ENCODE results near the gene KRTAP9-6. TPM values are rescaled to one million over a fixed set of nuclear protein-coding genes. Genes with fewer than 3 reads are reported as not detected.
A peak's percentile ranks its signal among the peaks of the same experiment; 100 is the strongest.

Gene KRTAP9-6
- total RNA-seq, 1 donor from 2014 or later = not detected

GRCh38 chr17:41315204-41315794 lies 50.1 kb downstream of the KRTAP9-6 start, which contains the start of gene KRTAP17-1:
TSS of gene KRTAP17-1 (minus strand) at chr17:41315710. CDS start at chr17:41315650, 60 bp downstream.
- no peaks in the 10 kb centered on the region for H3K36me3 ChIP-seq (ENCODE audit: insufficient read depth, low read length)
- H3K4me3 ChIP-seq (ENCODE audit: insufficient read depth, low read depth, low read length) = no peak within 1 kb of the TSS
- no peak for DNase-seq (ENCODE audit: low read depth)
- H3K9me3 ChIP-seq (ENCODE audit: insufficient read depth, low read depth, low read length) = no peaks in the 10 kb centered on the region
- no peaks in the 10 kb centered on the region for H3K79me2 ChIP-seq (ENCODE audit: insufficient read depth, low read length)
- no peak within 1 kb of the TSS for H3K4me3 Mint-ChIP-seq (ENCODE audit: unreplicated experiment)
- H4K20me1 ChIP-seq (ENCODE audit: insufficient read depth, low read length) = no peaks in the 10 kb centered on the region
- H3K4me2 ChIP-seq (ENCODE audit: low read length) = no peak within 1 kb of the TSS
- no peaks in the 10 kb centered on the region for H3K4me1 Mint-ChIP-seq (ENCODE audit: low read depth, unreplicated experiment)
- peaks cover 3% of the 10 kb centered on the region for H3K36me3 Mint-ChIP-seq (ENCODE audit: low read depth, unreplicated experiment)
- peaks cover 27% of the 10 kb centered on the region for H3K27me3 Mint-ChIP-seq (ENCODE audit: low read depth, unreplicated experiment)
- no peaks in the 10 kb centered on the region for H3K4me1 ChIP-seq (ENCODE audit: insufficient read depth, low read length)
- H3K27ac ChIP-seq (ENCODE audit: low read depth, low read length) = no peak within 1 kb of the TSS
- no peak for FAIRE-seq
- H2AFZ ChIP-seq (ENCODE audit: low read depth, low read length) = no peak within 1 kb of the TSS
- H3K9ac ChIP-seq (ENCODE audit: low read length) = no peak within 1 kb of the TSS
- peak within 1 kb of the TSS; percentile 41 for H3K27ac Mint-ChIP-seq (ENCODE audit: unreplicated experiment)
- peaks cover 6% of the 10 kb centered on the region for H3K9me3 Mint-ChIP-seq (ENCODE audit: unreplicated experiment)
- TF ChIP-seq EZH2 (IDR thresholded peaks at IDR 0.05; ENCODE audit: insufficient read depth, low read length) (no peak), CTCF (IDR thresholded peaks at IDR 0.05; ENCODE audit: insufficient read depth, low read depth, low read length) (no peak)
- H3K27me3 ChIP-seq (ENCODE audit: insufficient read depth, low read length) = no peaks in the 10 kb centered on the region

Other genes starting within 250 kb of the KRTAP9-6 start
- gene KRTAP1-5, start 238.2 kb upstream of the KRTAP9-6 start, total RNA-seq = not detected in 2 replicates
- not detected in 2 replicates for gene KRTAP1-4, start 235.2 kb upstream of the KRTAP9-6 start, total RNA-seq
- gene KRTAP1-3, start 230.5 kb upstream of the KRTAP9-6 start, total RNA-seq = not detected in 2 replicates
- gene KRTAP1-1, start 223.9 kb upstream of the KRTAP9-6 start, total RNA-seq = not detected in 2 replicates
- not detected in 2 replicates for gene KRTAP2-1, start 218.1 kb upstream of the KRTAP9-6 start, total RNA-seq
- not detected in 2 replicates for gene KRTAP2-2, start 210.1 kb upstream of the KRTAP9-6 start, total RNA-seq
- gene KRTAP2-3, start 205.3 kb upstream of the KRTAP9-6 start, total RNA-seq = 3.8 and 7.1 TPM in 2 replicates
- not detected in 2 replicates for gene KRTAP2-4, start 199.5 kb upstream of the KRTAP9-6 start, total RNA-seq
- gene KRTAP4-7, start 181.2 kb upstream of the KRTAP9-6 start, total RNA-seq = not detected in 2 replicates
- gene KRTAP4-8, start 167.2 kb upstream of the KRTAP9-6 start, total RNA-seq = not detected in 2 replicates
- not detected in 2 replicates for gene KRTAP4-16, start 163.2 kb upstream of the KRTAP9-6 start, total RNA-seq
- gene KRTAP4-9, start 160.0 kb upstream of the KRTAP9-6 start, total RNA-seq = not detected in 2 replicates
- not detected in 2 replicates for gene KRTAP4-11, start 147.0 kb upstream of the KRTAP9-6 start, total RNA-seq
- not detected in 2 replicates for gene KRTAP4-12, start 141.2 kb upstream of the KRTAP9-6 start, total RNA-seq
- gene KRTAP4-6, start 124.8 kb upstream of the KRTAP9-6 start, total RNA-seq = not detected in 2 replicates
- not detected in 2 replicates for gene KRTAP4-5, start 115.6 kb upstream of the KRTAP9-6 start, total RNA-seq
- not detected in 2 replicates for gene KRTAP4-4, start 104.6 kb upstream of the KRTAP9-6 start, total RNA-seq
- not detected in 2 replicates for gene KRTAP4-3, start 97.2 kb upstream of the KRTAP9-6 start, total RNA-seq
- not detected in 2 replicates for gene KRTAP4-2, start 87.2 kb upstream of the KRTAP9-6 start, total RNA-seq
- not detected in 2 replicates for gene KRTAP4-1, start 80.5 kb upstream of the KRTAP9-6 start, total RNA-seq
- gene KRTAP9-1, start 75.5 kb upstream of the KRTAP9-6 start, total RNA-seq = not detected in 2 replicates
- gene KRTAP9-2, start 38.7 kb upstream of the KRTAP9-6 start, total RNA-seq = not detected in 2 replicates
- gene KRTAP9-3, start 32.9 kb upstream of the KRTAP9-6 start, total RNA-seq = not detected in 2 replicates
- not detected in 2 replicates for gene KRTAP9-8, start 27.4 kb upstream of the KRTAP9-6 start, total RNA-seq
- not detected in 2 replicates for gene KRTAP9-4, start 15.7 kb upstream of the KRTAP9-6 start, total RNA-seq
- gene KRTAP9-9, start 10.0 kb upstream of the KRTAP9-6 start, total RNA-seq = not detected in 2 replicates
- not detected in 2 replicates for gene KRTAP9-7, start 10.3 kb downstream of the KRTAP9-6 start, total RNA-seq
- not detected in 2 replicates for gene KRTAP29-1, start 37.5 kb downstream of the KRTAP9-6 start, total RNA-seq
- not detected in 2 replicates for gene KRTAP16-1, start 43.9 kb downstream of the KRTAP9-6 start, total RNA-seq
- not detected in 2 replicates for gene KRTAP17-1, start 50.3 kb downstream of the KRTAP9-6 start, total RNA-seq
- gene KRT33A, start 85.5 kb downstream of the KRTAP9-6 start, total RNA-seq = not detected in 2 replicates
- not detected in 2 replicates for gene KRT33B, start 104.4 kb downstream of the KRTAP9-6 start, total RNA-seq
- gene KRT34, start 116.9 kb downstream of the KRTAP9-6 start, total RNA-seq = not detected in 2 replicates
- gene KRT31, start 132.2 kb downstream of the KRTAP9-6 start, total RNA-seq = not detected in 2 replicates
- not detected in 2 replicates for gene KRT37, start 159.2 kb downstream of the KRTAP9-6 start, total RNA-seq
- gene KRT38, start 175.6 kb downstream of the KRTAP9-6 start, total RNA-seq = not detected in 2 replicates
- not detected in 2 replicates for gene KRT32, start 202.0 kb downstream of the KRTAP9-6 start, total RNA-seq
- not detected in 2 replicates for gene KRT35, start 215.8 kb downstream of the KRTAP9-6 start, total RNA-seq
- not detected in 2 replicates for gene KRT36, start 224.5 kb downstream of the KRTAP9-6 start, total RNA-seq
- gene KRT13, start 240.2 kb downstream of the KRTAP9-6 start, total RNA-seq = not detected in 2 replicates

All from astrocyte (in vitro differentiated cells and primary cell).